GM21723 (cell line): ENCODE data around the gene GLB1L2.

ENCODE experiments used
- ATAC-seq: cut with Tn5 transposase; IDR thresholded peaks from one replicate; pipeline ENCODE4 v1.9.1; 2021; ENCODE audit warnings: mild to moderate bottlenecking, moderate library complexity; ENCODE audit not compliant: unreplicated experiment

Gene GLB1L2

DNA sequence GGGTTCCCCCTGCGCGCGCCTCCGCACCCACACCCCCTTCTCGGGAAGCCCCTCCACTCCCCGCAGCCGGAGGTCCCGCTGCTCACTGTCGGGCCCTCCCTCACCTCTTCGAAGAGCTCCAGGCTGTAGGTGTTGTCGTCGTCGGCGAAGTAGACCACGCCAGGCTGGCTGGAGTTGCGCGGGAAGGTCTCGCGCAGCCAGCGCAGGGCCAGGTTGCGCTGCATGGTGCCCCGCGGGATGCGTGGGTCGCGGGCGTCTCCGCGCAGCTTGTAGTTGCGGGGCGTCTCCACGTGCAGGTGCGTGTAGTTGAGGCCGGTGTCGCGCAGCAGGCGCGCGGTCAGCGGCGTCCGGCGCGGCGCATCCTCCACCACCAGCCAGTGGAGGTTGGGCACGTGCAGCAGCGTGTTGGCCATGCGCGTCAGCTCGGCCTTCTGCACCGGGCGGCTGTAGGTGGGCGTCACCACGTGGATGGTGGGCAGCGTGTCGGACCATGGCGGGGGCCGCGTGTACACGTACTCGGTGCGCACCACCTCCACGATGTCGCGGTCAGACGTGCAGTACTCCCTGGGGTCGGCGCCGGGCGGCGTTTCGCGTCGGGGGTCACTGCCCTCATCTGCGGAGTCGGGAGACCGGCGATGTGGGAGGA lies 51.9 kb downstream of the GLB1L2 start:
- ATAC-seq = no peak

DNA sequence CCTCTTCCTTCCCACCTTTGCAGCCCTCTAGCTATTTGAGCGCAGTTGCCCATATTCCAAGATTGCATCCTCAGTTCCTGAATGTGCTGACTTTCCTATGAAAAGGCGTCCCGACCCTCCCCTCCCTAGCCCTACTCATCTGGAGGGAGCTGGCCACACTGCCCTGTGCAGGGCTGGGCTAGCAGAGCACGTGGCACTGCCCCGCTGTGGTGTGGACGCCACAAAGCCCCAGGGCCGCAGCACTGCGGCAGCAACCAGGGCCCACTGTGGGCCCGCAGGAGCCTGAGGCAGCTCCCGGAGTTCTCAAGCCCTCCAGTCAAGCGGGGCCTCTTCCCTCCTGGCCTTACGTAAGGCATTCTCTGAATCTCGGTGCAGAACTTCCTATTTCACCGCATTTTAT lies 52.6 kb downstream of the GLB1L2 start:
- ATAC-seq = no peak

DNA sequence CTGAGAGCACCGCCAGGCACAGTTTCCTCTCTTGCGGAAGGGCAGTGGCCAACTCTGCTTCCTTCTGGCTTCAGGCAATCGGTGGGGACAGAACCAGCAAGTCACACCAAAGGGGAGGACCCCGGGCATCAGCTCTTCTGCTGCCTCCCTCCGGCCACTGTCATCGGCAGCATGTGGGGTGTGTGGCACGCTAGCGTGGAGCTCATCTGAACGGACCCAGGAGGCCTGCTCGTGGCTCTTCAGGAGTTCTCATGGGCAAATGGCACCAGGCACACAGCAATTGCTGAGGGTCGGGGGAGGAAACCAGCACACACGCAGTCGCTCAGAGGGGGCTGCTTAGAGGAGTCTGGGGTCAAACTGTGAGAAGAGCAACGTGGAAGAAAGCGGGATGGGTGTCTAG lies 53.4 kb downstream of the GLB1L2 start:
- no peak for ATAC-seq

DNA sequence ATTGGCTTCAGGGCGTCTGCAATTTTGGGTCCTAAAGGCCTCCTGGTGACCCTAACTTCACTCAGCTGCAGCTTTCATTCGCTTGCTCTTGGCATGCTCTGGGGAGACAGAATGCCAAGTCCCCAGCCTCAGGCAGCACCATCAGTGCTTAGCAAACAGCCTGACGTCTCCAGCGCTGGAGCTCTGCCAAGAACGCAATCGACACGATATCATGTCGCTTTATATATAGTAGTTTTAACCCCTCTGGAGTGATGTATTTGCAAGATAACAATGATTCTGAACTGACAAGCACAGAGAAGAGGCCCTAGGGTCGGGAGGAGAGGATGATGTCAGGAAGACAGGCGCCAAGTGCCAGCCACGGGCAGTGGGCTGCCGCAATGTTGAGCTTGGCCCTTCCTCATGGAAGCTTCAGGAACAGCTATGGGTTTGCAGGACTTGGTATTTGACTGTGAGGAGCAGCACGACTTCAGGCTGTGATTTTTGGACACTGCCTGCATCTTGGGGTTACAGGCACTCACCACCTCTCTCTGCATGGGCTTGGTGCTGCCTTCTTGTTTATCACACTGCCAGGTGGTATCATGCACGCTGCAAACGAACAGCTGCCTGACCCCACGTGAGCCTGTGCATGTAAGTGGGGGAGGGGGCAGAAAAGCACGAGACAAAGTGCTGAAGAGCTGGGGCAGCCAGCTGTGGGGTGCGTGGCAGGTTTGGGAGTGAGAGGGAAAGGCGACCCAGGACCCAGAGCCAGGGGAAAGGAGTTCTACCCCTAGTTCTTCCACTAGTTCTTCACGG lies 54.2 kb downstream of the GLB1L2 start:
- no peak for ATAC-seq

DNA sequence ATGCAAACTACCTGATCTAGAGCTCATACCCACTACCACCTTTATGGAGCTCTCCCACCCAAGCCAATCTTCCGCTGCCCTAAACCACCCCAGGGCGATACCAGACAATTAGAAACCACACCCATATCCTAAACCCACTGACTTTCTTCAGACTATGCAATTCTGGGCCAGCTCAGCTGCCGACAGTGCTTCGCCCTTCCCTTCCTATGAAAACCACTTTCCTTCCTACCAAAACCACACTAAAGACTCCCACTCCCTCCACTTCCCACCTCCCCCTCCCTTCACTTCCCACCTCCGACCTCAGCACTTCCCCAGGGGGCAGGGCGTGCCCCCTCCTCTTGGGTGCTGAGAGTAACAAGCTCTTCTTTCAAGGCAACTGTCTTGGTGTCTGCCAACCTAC lies 55.2 kb downstream of the GLB1L2 start:
- ATAC-seq = no peak

DNA sequence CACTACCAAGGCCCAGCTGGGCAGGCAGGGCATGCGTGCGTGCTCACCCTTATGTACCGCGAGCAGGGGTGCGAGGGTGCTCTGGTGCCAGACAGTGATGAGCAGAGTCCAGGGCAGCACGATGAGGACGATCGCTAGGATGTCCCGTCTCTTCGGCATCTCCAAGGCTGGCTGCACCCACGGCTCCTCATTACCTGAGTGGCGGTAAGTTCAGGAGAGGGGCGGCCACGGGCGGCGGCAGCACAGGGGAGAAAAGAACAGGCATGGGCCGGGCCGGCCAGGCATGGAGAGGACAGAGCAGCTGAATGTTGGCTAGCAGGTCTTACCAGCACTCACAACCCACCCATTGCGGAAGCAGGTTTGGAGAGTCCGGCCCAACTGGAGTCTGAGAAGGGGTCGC lies 55.7 kb downstream of the GLB1L2 start:
- no peak for ATAC-seq

DNA sequence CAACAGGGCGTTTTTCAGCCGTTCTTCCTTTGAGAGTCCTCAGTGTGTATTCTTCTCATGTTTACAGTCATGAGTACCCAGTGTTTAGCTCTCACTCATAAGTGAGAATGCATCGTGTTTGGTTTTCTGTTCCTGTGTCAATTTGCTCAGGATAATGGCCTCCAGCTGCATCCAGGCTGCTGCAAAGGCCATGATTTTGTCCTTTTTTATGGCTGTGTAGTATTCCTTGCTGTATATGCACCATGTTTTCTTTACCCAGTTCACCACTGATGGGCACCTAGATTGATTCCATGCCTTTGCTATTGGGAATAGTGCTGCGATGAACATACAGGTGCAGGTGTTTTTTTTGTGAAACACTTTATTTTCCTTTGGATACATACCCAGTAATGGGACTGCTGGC lies 56.8 kb downstream of the GLB1L2 start:
- no peak for ATAC-seq

DNA sequence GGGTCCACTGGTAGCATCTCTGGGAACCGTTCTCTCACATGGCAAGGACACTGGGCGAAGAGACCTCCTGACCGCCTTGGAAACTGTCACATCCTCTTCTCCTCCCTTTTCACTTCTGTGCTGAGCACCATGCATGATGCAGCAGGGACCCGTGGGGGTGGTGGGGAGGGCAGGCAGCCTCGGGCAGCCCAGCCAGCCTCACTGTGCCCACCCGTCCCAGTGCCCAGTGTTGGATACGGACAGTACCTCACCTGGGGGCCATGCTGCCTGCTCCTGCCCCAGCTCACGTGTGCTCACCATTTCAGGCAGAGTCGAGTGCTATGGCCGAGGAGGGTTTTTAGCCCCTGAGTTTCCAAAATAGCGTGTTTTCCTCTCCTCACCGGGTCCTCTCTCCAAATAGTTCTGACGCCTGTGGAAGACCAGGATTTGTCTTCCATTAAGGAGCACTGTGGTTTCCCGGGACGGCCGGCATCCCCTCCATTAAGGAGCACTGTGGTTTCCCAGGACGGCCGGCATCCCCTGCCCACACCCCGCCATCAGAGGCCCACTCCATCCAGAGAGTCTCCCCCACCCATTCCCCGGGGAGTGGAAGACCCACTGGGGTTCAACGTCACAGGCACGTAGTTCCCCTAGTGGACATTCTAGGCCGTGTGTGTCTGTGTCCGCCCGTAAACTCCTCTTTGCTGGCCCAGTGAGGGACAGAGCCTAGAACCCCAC lies 57.8 kb downstream of the GLB1L2 start:
- ATAC-seq = no peak

DNA sequence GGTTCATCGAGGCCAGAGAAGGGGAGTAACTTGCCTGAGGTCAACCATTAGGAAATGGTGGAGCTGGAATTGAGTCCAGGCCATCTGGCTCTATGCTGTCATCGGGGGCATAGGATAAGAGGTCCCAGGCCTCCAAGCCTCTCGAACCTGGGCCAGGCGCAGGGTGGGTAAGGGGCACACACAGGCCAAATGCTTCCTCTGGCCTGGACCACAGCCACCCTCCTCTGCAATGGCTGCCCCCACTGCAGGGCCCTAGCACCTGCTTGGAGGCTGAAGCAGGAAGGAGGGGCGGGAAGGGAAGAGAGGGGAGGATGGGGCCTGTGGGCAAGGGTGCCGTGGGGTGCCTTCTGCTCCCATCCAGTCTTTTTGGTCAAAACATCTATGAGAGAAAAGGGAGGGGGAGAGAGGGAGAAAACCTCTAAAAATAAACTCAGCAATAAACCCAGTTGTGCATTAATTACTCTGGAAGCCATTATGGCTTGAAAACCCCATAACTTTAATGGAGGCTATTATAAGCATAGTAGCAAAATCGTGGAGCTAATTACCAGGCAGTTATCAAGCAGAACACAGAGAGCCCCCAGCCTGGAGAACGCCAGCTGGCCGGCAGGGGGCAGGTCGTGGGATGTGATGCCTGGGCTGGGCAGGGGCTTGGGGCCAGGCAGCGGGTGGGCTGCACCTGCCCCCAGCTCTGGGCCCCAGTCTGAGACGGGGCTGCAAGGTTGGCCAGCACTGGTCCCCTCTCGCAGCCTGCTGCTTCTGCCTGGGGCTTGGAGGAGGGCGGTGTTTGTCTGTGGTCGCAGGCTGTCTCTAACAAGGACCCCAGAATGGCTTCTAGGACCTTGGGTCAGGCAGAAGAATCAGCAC lies 59.1 kb downstream of the GLB1L2 start:
- ATAC-seq = no peak

DNA sequence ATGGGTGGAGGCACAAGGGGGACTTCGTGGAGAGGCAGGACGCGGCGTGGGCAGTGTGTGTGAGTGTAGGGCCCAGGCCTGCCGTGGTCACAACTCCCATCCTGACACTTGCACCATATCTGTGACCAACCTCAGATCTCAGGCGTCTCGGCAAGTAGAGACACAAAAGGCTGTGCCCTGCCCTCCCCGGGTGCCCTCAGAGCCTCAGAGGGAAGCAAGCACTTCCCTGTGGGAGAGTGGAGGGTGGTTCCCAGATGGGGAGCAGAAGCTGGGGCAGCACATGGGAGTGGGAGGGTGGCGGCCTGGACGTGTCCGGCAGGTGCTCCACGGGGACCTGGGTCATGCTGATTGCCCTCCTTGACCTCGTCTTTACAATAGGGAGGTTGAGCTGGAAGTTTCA lies 59.9 kb downstream of the GLB1L2 start:
- no peak for ATAC-seq

DNA sequence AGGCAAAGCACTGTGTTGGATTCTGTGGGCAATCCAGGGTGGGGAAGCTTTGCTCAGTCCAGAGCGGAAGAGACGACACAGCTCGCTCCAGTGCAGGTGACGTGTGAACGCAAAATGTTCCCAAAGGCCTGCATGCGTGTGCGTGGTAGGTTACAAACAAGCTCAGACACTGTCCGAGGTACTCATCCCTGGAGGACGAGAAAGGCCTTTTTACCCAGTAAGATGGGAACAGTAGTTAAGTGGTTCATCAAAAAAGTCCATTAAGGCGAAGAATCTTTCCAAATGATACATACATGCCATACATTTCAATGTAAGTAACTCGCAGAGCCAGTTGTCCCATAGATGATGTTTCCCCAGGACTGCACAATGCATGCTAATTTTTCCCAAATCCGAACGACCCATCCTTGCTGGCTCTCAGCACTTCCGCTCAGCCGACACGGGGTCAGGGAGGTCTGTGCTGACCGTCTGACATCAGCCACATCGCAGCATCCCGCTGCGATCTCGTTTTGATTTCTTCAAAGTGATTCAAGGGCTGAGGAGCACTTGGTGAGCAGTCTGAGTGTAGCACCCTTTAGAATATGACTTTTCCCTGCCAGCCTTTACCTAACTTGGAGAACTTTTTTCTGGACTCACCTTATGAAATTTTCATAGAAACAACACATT lies 61.3 kb downstream of the GLB1L2 start:
- ATAC-seq = no peak

DNA sequence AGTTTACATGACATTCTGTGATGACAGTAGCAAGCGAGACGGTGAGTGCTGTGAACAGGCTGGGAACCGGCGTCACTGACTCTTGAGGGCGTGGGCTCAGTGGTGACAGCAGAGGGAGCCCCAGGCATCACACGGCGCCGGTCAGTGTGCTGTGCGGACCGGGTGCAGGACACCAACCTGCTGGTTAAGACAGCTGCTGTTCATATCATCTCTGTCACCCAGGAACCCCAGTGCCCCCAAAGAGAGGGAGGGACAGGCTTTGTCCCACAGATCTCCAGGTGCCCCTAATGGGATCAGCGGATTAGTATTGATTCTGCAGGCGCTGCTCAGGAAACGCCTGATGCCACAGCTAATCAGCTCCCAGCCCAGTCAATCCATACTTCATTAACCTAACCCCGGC lies 61.9 kb downstream of the GLB1L2 start:
- ATAC-seq = no peak

DNA sequence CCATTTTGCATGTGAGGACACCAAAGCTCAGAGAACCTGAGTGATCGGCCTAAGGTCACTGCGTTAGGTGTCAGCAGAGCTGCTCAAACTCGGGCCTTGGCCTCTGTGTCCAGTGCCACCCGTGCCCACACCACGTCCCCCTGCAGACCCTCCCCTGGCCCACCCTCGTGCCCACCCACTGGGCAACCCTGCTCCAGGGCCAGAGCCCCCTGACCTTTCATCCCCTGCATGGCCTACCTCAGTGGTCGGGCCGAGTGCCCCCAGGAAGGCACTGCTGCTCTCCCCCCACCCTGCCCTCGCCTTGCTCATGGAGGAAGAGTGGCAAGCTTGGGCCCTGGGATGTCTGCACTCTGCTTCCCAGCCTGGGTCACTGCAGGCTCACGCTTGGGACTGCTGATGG lies 62.5 kb downstream of the GLB1L2 start:
- no peak for ATAC-seq

DNA sequence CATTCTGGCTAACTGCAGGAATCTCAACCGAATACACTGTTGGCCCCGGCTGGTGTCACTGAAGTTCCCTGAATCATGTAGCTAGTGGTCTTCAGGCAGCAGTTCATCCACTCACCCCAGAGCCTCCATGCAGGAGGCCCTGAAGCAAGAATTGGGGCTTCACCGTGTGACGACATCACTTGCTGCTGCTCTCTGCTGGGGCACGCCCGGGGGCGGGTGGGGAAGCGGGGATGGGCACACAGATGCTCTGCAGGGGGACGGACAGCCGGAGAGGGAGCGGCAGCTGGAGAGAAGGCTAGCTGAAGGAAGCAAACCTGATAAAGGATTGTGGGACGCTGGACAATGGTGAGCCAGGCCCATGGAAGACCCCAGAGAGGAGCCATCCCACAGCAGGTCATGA lies 63.2 kb downstream of the GLB1L2 start:
- ATAC-seq = no peak

DNA sequence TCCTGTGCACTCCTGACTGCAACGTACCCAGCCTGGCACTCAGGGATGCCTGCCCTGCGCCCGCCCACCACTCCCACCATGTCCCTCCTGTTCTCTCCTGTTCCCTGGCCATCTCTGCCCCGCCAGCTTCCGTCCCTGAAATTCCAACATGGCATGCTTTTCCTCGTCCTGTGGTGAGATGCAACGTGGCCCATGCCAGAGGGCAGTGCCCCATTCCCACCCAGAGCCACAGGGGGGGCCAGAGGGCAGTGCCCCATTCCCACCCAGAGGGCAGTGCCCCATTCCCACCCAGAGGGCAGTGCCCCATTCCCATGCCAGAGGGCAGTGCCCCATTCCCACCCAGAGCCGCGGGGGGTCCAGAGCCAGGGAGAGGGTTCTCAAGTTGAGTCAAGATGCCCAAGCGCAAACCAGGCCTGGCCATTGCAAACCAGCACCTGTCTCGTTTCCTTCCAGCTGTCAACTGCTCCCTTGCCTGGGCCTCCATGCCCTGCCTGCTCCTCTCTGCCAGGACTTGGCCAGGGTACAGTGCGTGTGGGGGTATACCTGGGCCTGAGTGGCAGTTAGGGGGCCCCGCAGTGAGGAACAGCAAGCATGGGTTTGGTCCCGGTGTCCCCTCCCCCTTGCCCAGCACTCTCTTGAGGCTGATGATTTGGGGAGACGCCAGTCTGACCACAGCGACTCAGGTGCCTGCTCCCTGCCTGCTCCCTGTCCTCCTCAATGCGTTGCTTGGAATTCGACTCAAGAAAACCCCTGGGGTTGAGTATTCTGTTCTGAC lies 65.7 kb downstream of the GLB1L2 start:
- no peak for ATAC-seq

DNA sequence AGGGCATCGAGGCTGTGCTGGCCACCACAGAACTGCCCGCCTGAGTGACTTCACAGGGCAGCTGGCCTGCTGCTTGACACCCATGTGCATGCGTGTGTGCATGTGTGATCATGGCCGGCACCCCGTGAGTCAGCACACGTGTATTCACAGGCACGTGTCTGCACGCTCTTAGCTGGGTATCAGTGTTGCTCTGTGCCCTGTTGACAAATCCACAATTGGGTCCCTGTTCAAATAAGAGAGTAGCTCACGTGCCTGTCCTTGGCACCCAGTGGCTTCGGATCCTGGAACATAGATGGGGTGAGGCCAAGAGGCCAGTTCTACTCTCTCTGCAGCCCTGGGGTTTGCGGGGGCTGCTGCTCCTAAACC lies 66.3 kb downstream of the GLB1L2 start:
- no peak for ATAC-seq

DNA sequence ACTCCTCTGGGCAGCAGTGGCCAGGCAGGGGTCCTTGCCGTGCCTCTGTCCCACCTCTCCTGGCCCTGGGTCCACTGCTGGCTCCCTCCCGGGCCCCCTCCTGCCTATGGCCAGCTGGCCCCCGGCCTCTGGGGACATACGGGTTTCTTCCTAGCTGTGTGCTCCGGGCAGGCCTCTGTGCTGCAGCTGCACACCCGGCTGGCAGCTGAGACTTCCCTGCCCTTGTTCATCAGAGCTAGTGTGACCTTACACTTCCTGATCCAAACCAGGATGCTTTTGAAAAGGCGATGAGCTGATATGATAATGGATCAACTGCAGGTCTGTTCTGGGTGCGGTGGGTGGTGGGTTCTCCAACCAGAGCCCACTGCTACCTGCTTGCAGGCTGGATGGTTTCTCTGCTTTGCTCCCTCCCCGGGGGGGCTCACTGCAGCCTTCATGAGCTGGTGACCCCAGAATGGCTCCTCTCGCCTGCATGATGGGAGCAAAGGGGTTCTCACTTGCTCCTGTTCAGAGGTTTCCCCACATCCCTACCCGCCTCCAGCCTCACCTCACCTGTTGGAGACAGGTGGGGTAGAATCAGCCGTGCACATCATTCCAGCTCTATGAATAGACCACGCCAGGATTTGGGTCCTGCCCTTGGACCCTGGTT lies 67.0 kb downstream of the GLB1L2 start:
- no peak for ATAC-seq

DNA sequence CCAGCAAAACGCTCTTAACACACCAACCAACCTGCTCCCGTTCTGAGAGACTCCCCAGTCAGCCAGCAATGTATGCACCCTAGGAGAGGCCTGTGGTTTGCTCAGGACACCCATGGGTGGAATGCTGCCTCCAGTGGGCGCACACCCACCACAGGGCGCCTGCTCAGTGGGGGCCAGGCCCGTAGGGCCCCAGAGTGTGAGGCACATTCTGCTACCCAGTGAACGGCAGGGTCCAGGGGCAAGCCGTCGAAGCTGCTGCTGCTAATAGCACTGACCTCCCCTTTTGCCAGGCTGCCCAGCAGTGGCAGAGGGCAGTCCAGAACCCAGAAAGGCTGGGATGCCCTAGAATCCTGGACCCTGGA lies 67.5 kb downstream of the GLB1L2 start:
- ATAC-seq = no peak

DNA sequence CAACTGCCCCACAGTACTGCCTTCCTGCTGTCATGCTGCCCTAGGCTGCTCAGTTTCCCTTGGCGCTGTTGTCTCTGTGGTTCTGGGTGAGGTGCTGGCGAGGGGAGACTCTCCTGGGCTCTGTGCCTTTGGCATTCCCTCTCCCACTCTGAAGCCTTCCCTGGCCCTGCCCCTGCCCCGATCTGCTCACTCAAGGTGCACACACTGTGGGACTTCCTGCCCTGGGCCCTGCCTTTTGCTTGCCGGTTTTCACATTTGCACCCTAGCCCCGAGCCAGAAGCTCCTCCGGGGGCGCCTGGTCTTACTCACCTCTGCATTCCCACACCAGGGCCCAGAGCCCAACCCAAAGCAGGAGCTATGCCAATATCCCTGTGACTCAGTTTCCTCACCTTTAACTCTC lies 68.2 kb downstream of the GLB1L2 start:
- no peak for ATAC-seq
